K562 (cell line): Measurements from ENCODE around the gene FCSK. TPM values are rescaled to one million over a fixed set of nuclear protein-coding genes. Genes with fewer than 3 reads are reported as not detected.

Source experiments
- ATAC-seq: fragments of 200-7000 bp; cut with Tn5 transposase; 3 replicates; pipeline ENCODE4 v1.9.1; 2020; ENCODE audit warnings: moderate library complexity
- BruUV-seq: library from RNA; stranded (reverse); fragments of 400-500 nt; replicated peaks from 2 replicates; lab custom pipeline; 2021; lab: Mats Ljungman, UMichigan
- CTCF ChIA-PET: fragments of 300-600 bp; formaldehyde crosslinking; extraction: SDS; loops from one replicate; lab custom pipeline; 2021; ENCODE audit warnings: low intra/inter-chr PET ratio; lab: Yijun Ruan, JAX
- POLR2A ChIA-PET: fragments of 300-600, 350-650 bp; sonication (Branson Sonifier 250); formaldehyde crosslinking; extraction: SDS; loops from one replicate; lab custom pipeline; 2021; ENCODE audit warnings: antibody characterized with exemption, inconsistent platforms; lab: Yijun Ruan, JAX
- DNase-seq, 4 experiments: peaks; one replicate each; pipeline versions ENCODE4 v3.0.0 to v3.0.0-alpha.2; 2011 to 2018; ENCODE audit warnings: low spot score in 3 of 4, mixed read lengths in 3 of 4; ENCODE audit errors: extremely low read depth in 1 of 4
- FAIRE-seq: peaks from 2 replicates; lab custom pipeline; 2011; peaks lifted over from hg19 to GRCh38; lab: Jason Lieb, UNC
- H2AFZ ChIP-seq: 2 replicates; pipeline ENCODE4 v1.6.0; 2011; ENCODE audit warnings: low read depth, low read length, control low read depth, inconsistent platforms
- H3K27ac ChIP-seq: fragments of 200-600 bp; 3 replicates; pipeline ENCODE4 v1.8.0; 2011; ENCODE audit warnings: low read depth, mild to moderate bottlenecking, control low read depth, inconsistent platforms, low read length, moderate library complexity, mixed read lengths; ENCODE audit errors: extremely low read depth
- H3K27me3 ChIP-seq, 2 experiments: fragments of 300-600 bp in 1 of 2; 2 replicates in 1 of 2; 3 replicates in 1 of 2; pipeline versions ENCODE4 v1.6.0 to v1.8.0; 2011; ENCODE audit warnings: inconsistent platforms in 2 of 2, low read length in 2 of 2, mild to moderate bottlenecking in 1 of 2, mixed read lengths in 1 of 2, moderate library complexity in 1 of 2; ENCODE audit not compliant: control insufficient read depth in 2 of 2, insufficient read depth in 2 of 2
- H3K36me3 ChIP-seq: fragments of 300-600 bp; 3 replicates; pipeline ENCODE4 v1.8.0; 2011; ENCODE audit warnings: mild to moderate bottlenecking, low read length, inconsistent platforms; ENCODE audit not compliant: control insufficient read depth, insufficient read depth
- H3K4me1 ChIP-seq, 2 experiments: fragments of 200-600 bp in 1 of 2; replicated peaks in 1 of 2; 2 replicates in 1 of 2; 3 replicates in 1 of 2; pipeline versions ENCODE4 v1.5.1 to v1.8.0; 2011; ENCODE audit warnings: inconsistent platforms in 2 of 2, low read length in 2 of 2, mild to moderate bottlenecking in 1 of 2, mixed read lengths in 1 of 2, moderate library complexity in 1 of 2; ENCODE audit not compliant: control insufficient read depth in 2 of 2, insufficient read depth in 2 of 2
- H3K4me2 ChIP-seq: 2 replicates; pipeline ENCODE4 v1.6.1; 2011; ENCODE audit warnings: low read length, control low read depth, inconsistent platforms, mixed read lengths; ENCODE audit not compliant: insufficient read depth
- H3K4me3 ChIP-seq: fragments of 200-600 bp; sonication (generic), shearing (Covaris generic); 2 replicates; pipeline ENCODE4 v1.5.1; 2016; ENCODE audit warnings: control low read depth, inconsistent platforms
- H3K79me2 ChIP-seq: fragments of 200-600 bp; 3 replicates; pipeline ENCODE4 v1.8.0; 2011; ENCODE audit warnings: low read length, inconsistent platforms; ENCODE audit not compliant: control insufficient read depth, insufficient read depth
- H3K9ac ChIP-seq, 2 experiments: 2 replicates each; pipeline versions ENCODE4 v1.6.0 to v1.6.1; 2011; ENCODE audit warnings: low read depth in 2 of 2, low read length in 2 of 2, control low read depth in 1 of 2, inconsistent platforms in 1 of 2, mild to moderate bottlenecking in 1 of 2, mixed read lengths in 1 of 2; ENCODE audit not compliant: insufficient read depth in 1 of 2
- H3K9me1 ChIP-seq: one replicate; pipeline ENCODE4 v1.6.0; 2011; ENCODE audit warnings: inconsistent platforms, mild to moderate bottlenecking, low read length, moderate library complexity; ENCODE audit not compliant: control insufficient read depth, insufficient read depth
- H3K9me3 ChIP-seq: replicated peaks from 2 replicates; pipeline ENCODE4 v1.5.1; 2011; ENCODE audit warnings: low read depth, low read length, inconsistent platforms; ENCODE audit not compliant: control insufficient read depth, insufficient read depth
- H4K20me1 ChIP-seq: replicated peaks from 2 replicates; pipeline ENCODE4 v1.6.1; 2011; ENCODE audit warnings: low read length, inconsistent platforms, mixed read lengths; ENCODE audit not compliant: control insufficient read depth, insufficient read depth
- IFI16 ChIP-seq: fragments of 250-450 bp; sonication (Bioruptor Pico); IDR thresholded peaks from 2 replicates; pipeline ENCODE4 v2.1.2; 2022; ENCODE audit warnings: mild to moderate bottlenecking, inconsistent platforms
- MEF2D ChIP-seq: conservative IDR thresholded peaks from 2 replicates; pipeline ENCODE4 v1.6.1; 2016; ENCODE audit warnings: low read depth, missing genetic modification characterization, missing compliant biosample characterization
- OTX1 ChIP-seq: fragments of 450-650 bp; formaldehyde crosslinking; IDR thresholded peaks from 2 replicates; pipeline ENCODE4 v1.4.0; 2022; ENCODE audit warnings: mild to moderate bottlenecking
- POLR2G ChIP-seq: fragments of 200-400 bp; formaldehyde crosslinking; IDR thresholded peaks from 2 replicates; pipeline ENCODE4 v1.6.1; 2017; ENCODE audit warnings: low read depth, mild to moderate bottlenecking, antibody characterized with exemption, low read length, moderate library complexity
- RAD21 ChIP-seq, 2 experiments: fragments of 250-450 bp in 1 of 2; fragments of 450-650 bp in 1 of 2; sonication (Bioruptor Pico) in 1 of 2; formaldehyde crosslinking in 1 of 2; IDR thresholded peaks in 1 of 2; conservative IDR thresholded peaks in 1 of 2; 2 replicates each; pipeline versions ENCODE4 v1.4.0 to v1.8.0; 2020 to 2022; ENCODE audit warnings: mild to moderate bottlenecking in 2 of 2, moderate library complexity in 1 of 2
- RBFOX2 ChIP-seq: fragments of 200-400 bp; formaldehyde crosslinking; IDR thresholded peaks from 2 replicates; pipeline ENCODE4 v1.6.1; 2017; ENCODE audit warnings: low read depth, mild to moderate bottlenecking, low read length, moderate library complexity
- SMARCE1 ChIP-seq: fragments of 450-650 bp; IDR thresholded peaks from 2 replicates; pipeline ENCODE4 v1.7.1; 2016; ENCODE audit warnings: mild to moderate bottlenecking
- ZNF212 ChIP-seq: fragments of 450-650 bp; formaldehyde crosslinking; IDR thresholded peaks from 2 replicates; pipeline ENCODE4 v1.4.0; 2020; ENCODE audit warnings: mild to moderate bottlenecking
- ZSCAN29 ChIP-seq: fragments of 450-650 bp; IDR thresholded peaks from 2 replicates; pipeline ENCODE4 v1.6.1; 2017
- WGBS: fragments of 100-300 bp; shearing (Covaris generic); methylation state at CpG from one replicate; pipeline ENCODE4 v1.1.6; 2016; ENCODE audit warnings: low coverage, mixed read lengths; ENCODE audit not compliant: insufficient coverage; ENCODE audit errors: missing lambda C conversion rate; 5-methylcytosine and 5-hydroxymethylcytosine counted together
- in situ Hi-C: fragments of 300-500 bp; cut with MboI; formaldehyde crosslinking; loops from 4 replicates; pipeline ENCODE4 v1.15.0; 2018; ENCODE audit warnings: inconsistent platforms, mixed read lengths
- intact Hi-C: fragments of 100-400 bp; cut with micrococcal nuclease; formaldehyde crosslinking; loops from 2 replicates; pipeline ENCODE4 v1.14.2; 2022
- polyA plus RNA-seq, 8 experiments: library from polyadenylated mRNA; depleted of rRNA in 4 of 8; stranded (reverse) in 5 of 8; unstranded in 3 of 8; fragments of >200 nt; fragmentation: Nextera tagmentation in 2 of 8; fragmentation: Illumina TruSeq in 1 of 8; extraction: Ambion mirVana in 2 of 8; extraction: Trizol in 1 of 8; gene quantifications; 2 replicates each; pipeline versions ENCODE4 v1.2.1 to v1.2.3, GENCODE V29; 2011 to 2014; ENCODE audit warnings: inconsistent platforms in 1 of 8, missing spikeins in 1 of 8
- total RNA-seq, 7 experiments: library from RNA; depleted of rRNA in 6 of 7; stranded (reverse); fragments of >200 nt in 6 of 7; fragmentation: Illumina TruSeq in 2 of 7; extraction: Trizol in 2 of 7; gene quantifications; 2 replicates each; pipeline versions ENCODE4 v1.2.1 to v1.2.3, GENCODE V29; 2011 to 2021; ENCODE audit warnings: low replicate concordance in 1 of 7
- TF ChIP-seq, protein P1 (sequence below): fragments of 200-800 bp; sonication (Bioruptor generic); IDR thresholded peaks from 2 replicates; pipeline ENCODE4 v1.6.1; 2017; ENCODE audit warnings: missing genetic modification characterization, missing compliant biosample characterization
- TF ChIP-seq, protein P2 (sequence below): sonication (generic); formaldehyde crosslinking; IDR thresholded peaks from 2 replicates; pipeline ENCODE4 v1.8.1; 2023; ENCODE audit warnings: mild to moderate bottlenecking, missing genetic modification reagents
- TF ChIP-seq, protein P3 (sequence below): sonication (generic); formaldehyde crosslinking; IDR thresholded peaks from 2 replicates; pipeline ENCODE4 v1.8.0; 2022; ENCODE audit warnings: missing genetic modification reagents, mild to moderate bottlenecking, moderate library complexity, borderline replicate concordance

FCSK gene
- total and polyA plus RNA-seq, 9 of the 15 experiments (the other 6 are each of a cell fraction or from before 2014, with no cell fraction given), result 0.92 to 18.6 (median 8.3) TPM

DNA sequence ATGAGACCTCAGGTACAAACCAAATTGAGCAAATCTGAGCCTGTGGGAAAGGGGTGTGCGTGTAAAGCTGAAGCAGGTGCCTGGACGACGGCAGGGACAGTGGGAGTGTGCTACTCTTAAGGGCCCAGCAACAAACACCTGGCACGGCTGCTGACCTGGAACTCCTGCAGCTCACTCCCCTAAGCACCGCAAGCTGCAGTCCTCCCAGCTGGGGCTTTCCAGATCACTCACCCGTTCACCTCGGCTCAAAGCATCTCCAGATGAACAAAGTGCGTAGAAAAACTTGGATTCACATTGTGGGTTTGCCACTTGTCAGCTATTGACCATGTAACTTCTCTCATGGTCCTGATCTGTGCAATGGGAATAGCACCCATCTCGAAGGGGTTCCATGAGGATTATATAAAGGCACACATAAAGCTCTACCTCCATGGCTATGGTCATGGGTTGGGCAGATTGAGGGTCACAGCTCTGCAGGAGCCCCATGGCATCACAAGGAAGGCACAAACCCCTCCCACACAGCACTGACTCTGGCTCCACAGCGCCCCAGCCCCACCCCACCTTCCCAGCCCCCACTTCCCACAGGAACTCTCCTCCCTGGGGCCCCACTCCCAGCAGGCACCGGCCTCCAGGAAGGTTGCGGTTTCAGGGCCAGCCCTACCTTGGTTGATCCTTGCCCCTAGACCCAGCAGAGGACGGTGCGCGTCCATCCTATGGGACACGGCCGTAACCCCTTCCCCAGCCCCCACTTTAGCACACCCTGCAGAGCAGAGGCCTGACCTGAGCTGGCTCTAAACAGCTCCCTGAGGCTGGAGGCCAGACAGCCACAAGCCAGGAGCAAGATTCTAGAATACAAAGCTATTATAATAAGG is 37.4 kb upstream of the FCSK start:
- POLR2A ChIA-PET, result interaction anchor here (0.6 to 3.6 kb wide), 13 partner anchors 9 to 1230 kb away, joined by 3 to 14 read pairs (median 3); partner anchors contain the start of genes DDX19A, FCSK and SNTB2
- Histone ChIP-seq H3K27me3 (no peaks in the 10 kb centered on the region), H3K27ac (no peak overlapping the region; the same call in 2 of the 3 replicates), H2AFZ (no peak overlapping the region), H4K20me1 (peaks cover 20% of the 10 kb centered on the region), H3K9me1 (peaks cover 19% of the 10 kb centered on the region), H3K4me2 (peak overlapping the region; percentile 20; the same call in 1 of the 2 replicates), H3K9ac (peak overlapping the region in 1 of 2 experiments; percentile 78; a peak in 2 of 4 replicates), H3K4me3 (no peak overlapping the region), H3K79me2 (peaks cover 96% of the 10 kb centered on the region), H3K4me1 (peaks cover 79 to 80% of the 10 kb centered on the region in 2 experiments), H3K9me3 (no peaks in the 10 kb centered on the region), H3K36me3 (peaks cover 77% of the 10 kb centered on the region)
- TF ChIP-seq RBFOX2, result 0 out of 2 replicates have a peak, but pooled peaks have one; percentile 17
- TF ChIP-seq, protein P1, sequence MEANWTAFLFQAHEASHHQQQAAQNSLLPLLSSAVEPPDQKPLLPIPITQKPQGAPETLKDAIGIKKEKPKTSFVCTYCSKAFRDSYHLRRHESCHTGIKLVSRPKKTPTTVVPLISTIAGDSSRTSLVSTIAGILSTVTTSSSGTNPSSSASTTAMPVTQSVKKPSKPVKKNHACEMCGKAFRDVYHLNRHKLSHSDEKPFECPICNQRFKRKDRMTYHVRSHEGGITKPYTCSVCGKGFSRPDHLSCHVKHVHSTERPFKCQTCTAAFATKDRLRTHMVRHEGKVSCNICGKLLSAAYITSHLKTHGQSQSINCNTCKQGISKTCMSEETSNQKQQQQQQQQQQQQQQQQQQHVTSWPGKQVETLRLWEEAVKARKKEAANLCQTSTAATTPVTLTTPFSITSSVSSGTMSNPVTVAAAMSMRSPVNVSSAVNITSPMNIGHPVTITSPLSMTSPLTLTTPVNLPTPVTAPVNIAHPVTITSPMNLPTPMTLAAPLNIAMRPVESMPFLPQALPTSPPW (CRISPR knock-in tag), result peak; percentile 38; the same call in 1 of the 2 replicates
- TF ChIP-seq ZNF212 (CRISPR knock-in tag), result no peak
- no peak for TF ChIP-seq ZSCAN29
- TF ChIP-seq OTX1 (CRISPR knock-in tag), result no peak
- peak; percentile 46; the same call in 1 of the 2 replicates for TF ChIP-seq POLR2G
- TF ChIP-seq, protein P2, sequence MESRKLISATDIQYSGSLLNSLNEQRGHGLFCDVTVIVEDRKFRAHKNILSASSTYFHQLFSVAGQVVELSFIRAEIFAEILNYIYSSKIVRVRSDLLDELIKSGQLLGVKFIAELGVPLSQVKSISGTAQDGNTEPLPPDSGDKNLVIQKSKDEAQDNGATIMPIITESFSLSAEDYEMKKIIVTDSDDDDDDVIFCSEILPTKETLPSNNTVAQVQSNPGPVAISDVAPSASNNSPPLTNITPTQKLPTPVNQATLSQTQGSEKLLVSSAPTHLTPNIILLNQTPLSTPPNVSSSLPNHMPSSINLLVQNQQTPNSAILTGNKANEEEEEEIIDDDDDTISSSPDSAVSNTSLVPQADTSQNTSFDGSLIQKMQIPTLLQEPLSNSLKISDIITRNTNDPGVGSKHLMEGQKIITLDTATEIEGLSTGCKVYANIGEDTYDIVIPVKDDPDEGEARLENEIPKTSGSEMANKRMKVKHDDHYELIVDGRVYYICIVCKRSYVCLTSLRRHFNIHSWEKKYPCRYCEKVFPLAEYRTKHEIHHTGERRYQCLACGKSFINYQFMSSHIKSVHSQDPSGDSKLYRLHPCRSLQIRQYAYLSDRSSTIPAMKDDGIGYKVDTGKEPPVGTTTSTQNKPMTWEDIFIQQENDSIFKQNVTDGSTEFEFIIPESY (CRISPR knock-in tag), result no peak
- no peak for TF ChIP-seq IFI16
- TF ChIP-seq MEF2D (tag), result no peak
- TF ChIP-seq, protein P3, sequence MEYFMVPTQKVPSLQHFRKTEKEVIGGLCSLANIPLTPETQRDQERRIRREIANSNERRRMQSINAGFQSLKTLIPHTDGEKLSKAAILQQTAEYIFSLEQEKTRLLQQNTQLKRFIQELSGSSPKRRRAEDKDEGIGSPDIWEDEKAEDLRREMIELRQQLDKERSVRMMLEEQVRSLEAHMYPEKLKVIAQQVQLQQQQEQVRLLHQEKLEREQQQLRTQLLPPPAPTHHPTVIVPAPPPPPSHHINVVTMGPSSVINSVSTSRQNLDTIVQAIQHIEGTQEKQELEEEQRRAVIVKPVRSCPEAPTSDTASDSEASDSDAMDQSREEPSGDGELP (CRISPR knock-in tag), result 0 out of 2 replicates have a peak, but pooled peaks have one; percentile 22
- no peak for TF ChIP-seq SMARCE1
- 0 out of 4 replicates have a peak, but pooled peaks of 1 of the 2 experiments have one; percentile 8 for TF ChIP-seq RAD21 (CRISPR knock-in tag; conservative IDR thresholded peaks at IDR 0.05 in 1 of 2, IDR thresholded peaks at IDR 0.05 in 1 of 2)
- DNase-seq (peak in 2 of 4 experiments; percentile 31 to 42), ATAC-seq (peak; percentile 3; the same call in 1 of the 3 replicates), FAIRE-seq (no peak)
- BruUV-seq, result no TSS peak
- CTCF ChIA-PET, result no interaction called here
- WGBS, result 49% methylated on average over 17 of the region's 17 CpGs
- intact Hi-C loops, result no loop called here
- in situ Hi-C loops, result no loop called here
